Fibroblast of skin of abdomen (primary cell): ENCODE data around the gene NBR1. TPM values are rescaled to one million over a fixed set of nuclear protein-coding genes. Genes with fewer than 3 reads are reported as not detected.
"Not testable (repeated sequence)": the region's sequence is repeated elsewhere in the genome, so short reads cannot be mapped to it uniquely, and the experiment has no call there.

Source experiments
- DNase-seq: peaks from one replicate; pipeline ENCODE4 v3.0.0-alpha.2; 2013
- polyA plus RNA-seq, 2 experiments: library from polyadenylated mRNA; unstranded; fragments of 120-200 nt; gene quantifications; one replicate each; pipeline ENCODE4 v1.2.1, GENCODE V29; 2013; ENCODE audit not compliant: insufficient read length in 2 of 2

The NBR1 gene, protein sequence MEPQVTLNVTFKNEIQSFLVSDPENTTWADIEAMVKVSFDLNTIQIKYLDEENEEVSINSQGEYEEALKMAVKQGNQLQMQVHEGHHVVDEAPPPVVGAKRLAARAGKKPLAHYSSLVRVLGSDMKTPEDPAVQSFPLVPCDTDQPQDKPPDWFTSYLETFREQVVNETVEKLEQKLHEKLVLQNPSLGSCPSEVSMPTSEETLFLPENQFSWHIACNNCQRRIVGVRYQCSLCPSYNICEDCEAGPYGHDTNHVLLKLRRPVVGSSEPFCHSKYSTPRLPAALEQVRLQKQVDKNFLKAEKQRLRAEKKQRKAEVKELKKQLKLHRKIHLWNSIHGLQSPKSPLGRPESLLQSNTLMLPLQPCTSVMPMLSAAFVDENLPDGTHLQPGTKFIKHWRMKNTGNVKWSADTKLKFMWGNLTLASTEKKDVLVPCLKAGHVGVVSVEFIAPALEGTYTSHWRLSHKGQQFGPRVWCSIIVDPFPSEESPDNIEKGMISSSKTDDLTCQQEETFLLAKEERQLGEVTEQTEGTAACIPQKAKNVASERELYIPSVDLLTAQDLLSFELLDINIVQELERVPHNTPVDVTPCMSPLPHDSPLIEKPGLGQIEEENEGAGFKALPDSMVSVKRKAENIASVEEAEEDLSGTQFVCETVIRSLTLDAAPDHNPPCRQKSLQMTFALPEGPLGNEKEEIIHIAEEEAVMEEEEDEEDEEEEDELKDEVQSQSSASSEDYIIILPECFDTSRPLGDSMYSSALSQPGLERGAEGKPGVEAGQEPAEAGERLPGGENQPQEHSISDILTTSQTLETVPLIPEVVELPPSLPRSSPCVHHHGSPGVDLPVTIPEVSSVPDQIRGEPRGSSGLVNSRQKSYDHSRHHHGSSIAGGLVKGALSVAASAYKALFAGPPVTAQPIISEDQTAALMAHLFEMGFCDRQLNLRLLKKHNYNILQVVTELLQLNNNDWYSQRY
- 63.8 TPM for polyA plus RNA-seq (2013, experiment 1 of 2; ENCODE audit: insufficient read length)
- polyA plus RNA-seq (2013, experiment 2 of 2; ENCODE audit: insufficient read length) = 63.6 TPM

DNA sequence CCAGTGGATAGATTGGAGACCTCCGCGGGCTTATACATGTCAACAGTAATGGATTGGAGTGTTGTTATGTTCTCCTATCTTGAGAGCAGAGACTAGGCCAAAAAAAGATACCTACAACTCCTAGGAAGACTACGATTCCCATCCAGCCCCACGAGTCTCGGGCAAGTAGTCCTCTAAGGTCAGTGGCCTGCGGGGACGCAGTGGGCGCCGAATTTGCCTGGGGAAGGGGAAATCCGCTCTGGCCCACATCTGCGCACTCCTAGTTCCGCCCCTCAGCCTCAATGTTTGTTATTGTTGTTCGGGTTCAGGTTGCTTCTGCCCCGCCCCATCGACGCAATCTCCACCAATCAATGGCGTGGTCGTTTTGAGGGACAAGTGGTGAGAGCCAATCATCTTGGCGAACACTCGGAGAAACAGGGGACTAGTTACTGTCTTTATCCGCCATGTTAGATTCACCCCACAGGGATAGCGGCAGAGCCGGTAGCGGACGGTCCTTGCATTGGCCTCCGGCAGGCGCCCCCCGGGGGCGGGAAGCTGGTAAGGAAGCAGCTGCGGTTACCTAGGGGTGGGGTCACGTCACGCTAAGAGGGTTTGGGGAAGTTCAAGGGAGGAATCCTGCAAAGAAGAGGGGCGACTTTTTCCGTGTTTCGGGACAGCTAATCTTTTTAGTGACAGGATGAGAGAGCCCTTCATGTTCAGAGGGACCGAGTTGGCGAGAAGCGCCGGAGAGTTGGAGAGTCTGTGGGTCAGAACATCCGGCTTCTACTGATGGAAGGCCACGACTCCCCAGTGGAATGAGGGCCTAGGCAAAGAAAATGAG lies at the start of gene NBR1:
NBR1 (plus strand) TSS at position 449 of the 820 bp plus-strand sequence. CDS start 4,586 bp downstream, outside the sequence.
- DNase-seq = peak; percentile 97

DNA sequence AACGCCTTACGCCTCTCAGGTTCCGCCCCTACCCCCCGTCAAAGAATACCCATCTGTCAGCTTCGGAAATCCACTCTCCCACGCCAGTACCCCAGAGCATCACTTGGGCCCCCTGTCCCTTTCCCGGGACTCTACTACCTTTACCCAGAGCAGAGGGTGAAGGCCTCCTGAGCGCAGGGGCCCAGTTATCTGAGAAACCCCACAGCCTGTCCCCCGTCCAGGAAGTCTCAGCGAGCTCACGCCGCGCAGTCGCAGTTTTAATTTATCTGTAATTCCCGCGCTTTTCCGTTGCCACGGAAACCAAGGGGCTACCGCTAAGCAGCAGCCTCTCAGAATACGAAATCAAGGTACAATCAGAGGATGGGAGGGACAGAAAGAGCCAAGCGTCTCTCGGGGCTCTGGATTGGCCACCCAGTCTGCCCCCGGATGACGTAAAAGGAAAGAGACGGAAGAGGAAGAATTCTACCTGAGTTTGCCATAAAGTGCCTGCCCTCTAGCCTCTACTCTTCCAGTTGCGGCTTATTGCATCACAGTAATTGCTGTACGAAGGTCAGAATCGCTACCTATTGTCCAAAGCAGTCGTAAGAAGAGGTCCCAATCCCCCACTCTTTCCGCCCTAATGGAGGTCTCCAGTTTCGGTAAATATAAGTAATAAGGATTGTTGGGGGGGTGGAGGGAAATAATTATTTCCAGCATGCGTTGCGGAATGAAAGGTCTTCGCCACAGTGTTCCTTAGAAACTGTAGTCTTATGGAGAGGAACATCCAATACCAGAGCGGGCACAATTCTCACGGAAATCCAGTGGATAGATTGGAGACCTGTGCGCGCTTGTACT lies 45.7 kb upstream of the NBR1 start, which contains the start of gene BRCA1:
BRCA1 (minus strand) TSS at position 232 of the 834 bp plus-strand sequence. CDS start 1,268 bp downstream, outside the sequence.
- peak; percentile 99 for DNase-seq

DNA sequence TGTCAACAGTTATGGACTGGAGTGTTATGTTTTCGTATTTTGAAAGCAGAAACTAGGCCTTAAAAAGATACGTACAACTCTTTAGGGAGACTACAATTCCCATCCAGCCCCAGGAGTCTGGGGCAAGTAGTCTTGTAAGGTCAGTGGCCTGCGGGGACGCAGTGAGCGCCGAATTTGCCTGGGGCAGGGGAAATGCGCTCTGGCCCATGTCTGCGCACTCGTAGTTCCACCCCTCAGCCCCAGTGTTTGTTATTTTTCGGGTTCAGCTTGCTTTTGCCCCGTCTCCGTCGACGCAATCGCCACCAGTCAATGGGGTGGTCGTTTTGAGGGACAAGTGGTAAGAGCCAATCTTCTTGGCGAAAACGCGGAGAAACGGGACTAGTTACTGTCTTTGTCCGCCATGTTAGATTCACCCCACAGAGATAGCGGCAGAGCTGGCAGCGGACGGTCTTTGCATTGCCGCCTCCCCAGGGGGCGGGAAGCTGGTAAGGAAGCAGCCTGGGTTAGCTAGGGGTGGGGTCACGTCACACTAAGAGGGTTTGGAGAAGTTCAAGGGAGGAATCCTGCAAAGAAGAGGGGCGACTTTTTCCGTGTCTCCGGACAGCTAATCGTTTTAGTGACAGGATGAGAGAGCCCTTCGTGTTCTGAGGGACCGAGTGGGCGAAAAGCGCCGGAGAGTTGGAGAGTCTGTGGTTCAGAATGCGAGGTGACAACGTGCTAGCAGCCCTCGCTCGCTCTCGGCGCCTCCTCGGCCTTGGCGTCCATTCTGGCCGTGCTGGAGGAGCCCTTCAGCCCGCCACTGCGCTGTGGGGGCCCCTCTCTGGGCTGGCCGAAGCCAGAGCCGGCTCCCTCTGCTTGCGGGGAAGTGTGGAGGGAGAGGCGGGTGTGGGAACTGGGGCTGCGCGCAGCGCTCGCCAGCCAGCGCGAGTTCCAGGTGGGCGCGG lies 44.8 kb upstream of the NBR1 start:
- no peak for DNase-seq

DNA sequence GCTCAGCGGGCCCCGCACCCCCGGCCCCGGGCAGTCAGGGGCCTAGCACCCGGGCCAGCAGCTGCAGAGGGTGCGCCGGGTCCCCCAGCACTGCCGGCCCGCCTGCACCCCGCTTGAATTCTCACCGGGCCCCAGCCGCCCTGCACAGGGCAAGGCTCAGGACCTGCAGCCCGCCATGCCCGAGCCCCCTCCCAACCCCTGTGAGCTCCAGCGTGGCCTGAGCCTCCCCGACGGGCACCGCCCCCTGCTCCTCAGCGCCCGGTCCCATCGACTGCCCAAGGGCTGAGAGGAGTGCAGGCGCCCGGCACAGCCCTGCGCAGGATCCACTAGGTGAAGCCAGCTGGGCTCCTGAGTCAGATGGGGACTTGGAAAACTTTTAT lies 44.1 kb upstream of the NBR1 start:
- no peak for DNase-seq

DNA sequence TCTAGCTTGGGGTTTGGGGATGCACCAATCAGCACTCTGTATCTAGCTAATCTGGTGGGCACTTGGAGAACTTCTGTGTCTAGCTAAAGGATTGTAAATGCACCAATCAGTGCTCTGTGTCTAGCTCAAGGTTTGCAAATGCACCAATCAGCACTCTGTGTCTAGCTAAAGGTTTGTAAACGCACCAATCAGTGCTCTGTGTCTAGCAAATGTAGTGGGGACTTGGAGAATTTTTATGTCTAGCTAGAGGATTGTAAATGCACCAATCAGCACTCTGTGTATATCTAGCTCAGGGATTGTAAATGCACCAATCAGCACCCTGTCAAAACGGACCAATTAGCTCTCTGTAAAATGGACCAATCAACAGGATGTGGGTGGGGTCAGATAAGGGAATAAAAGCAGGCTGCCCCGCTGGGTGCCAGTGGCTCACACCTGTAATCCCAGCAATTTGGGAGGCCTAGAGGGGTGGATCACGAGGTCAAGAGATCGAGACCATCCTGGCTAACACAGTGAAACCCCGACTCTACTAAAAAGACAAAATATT lies 43.6 kb upstream of the NBR1 start:
- DNase-seq = not testable (repeated sequence)

DNA sequence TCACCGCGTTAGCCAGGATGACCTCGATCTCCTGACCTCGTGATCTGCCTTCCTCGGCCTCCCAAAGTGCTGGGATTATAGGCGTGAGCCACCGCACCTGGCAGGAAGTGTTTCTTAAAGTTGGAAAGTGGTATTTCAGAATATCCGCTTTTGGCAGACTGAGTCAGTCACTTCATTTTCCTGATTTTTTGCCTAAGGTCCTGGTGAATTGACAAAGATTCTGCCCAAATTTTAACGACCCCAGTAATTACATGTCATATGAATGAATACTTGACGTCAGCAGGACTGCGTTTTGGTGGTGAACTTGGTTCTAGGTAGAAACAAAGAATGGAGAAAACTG lies 41.4 kb upstream of the NBR1 start:
- DNase-seq = no peak

DNA sequence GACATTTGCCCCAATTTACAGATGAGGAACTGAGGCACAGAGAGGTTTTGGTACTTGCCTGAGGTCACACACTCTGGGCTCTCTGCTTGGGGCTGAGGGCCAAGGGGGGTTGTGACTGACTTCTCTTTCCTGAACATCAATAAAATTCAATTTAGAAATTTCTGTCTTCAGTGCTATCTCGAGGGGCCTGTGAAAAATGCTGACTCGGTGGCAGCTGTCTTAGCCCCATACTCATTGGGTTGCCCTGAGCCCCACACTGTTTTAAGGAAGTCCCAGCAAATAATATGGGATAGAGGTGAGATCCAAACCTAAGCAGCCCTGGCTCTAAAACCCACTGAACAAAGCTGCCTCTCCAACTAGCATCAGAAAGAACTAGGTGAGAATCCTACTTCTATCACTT lies 38.9 kb upstream of the NBR1 start:
- DNase-seq = no peak

DNA sequence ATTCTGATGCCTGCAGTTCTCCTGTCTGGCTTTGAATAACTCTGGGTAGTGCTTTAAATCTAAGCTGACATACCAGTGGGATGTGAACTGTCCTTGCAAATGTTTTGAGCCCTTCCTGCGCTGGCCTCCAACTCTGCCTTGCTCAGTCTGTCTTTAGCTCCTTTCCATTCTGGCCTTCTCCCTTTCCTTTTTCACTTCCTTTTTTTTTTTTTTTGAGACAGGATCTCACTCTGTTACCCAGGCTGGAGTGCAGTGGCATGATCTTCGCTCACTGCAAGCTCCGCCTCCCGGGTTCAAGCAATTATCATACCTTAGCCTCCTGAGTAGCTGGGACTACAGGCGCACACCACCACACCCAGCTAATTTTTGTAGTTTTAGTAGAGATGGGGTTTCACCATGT lies 37.6 kb upstream of the NBR1 start:
- not testable (repeated sequence) for DNase-seq

DNA sequence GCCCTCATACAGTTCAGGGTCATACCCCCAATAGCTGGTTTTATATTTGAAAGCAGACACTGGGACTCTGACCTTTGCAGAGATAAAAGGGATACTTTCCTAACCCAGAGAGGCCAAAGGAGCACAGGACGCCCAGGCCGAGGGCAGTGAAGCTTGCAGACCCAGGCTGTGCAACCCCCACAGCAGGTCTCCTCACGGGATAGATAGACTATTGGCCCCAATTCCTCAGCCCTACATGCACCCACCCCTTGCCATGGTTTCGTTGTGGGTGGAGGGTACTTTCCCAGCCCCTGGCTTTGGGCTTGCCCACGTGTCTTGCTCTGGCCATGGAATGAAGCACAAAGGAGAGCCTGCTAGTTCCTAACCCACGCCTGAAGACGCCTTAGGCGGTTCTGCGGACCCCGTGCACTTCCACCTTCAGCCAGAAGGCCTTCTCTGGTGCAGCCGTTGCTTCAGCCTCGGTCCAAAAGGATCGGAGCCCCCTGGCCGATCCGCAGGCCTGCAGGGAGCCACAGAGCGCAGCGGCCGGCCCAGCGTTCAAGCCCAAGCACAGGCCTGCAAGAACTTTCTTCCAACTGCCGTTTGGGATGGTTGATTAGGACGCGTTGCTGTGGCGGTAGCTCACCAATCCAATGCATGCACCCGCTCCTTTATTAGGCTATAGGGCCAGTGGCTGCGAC lies 36.1 kb upstream of the NBR1 start:
- DNase-seq = no peak

DNA sequence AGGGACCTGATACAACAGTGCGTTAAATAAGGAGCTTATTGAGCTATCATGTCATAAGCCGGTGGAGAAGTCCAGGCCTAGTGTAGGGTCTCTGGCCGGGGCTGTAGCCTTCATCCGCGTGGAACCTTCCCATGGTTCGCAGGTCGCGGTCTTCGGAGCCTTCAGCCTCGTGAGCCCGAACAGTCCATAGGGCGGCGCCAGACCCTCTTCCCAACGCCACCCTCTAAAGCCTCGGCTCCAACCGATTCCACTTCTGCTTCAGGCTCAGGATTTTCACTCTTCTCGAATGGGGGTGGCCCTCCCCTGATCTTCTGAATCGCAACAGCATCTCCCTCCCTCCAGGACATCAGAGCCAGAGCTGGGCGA lies 35.6 kb upstream of the NBR1 start:
- no peak for DNase-seq

DNA sequence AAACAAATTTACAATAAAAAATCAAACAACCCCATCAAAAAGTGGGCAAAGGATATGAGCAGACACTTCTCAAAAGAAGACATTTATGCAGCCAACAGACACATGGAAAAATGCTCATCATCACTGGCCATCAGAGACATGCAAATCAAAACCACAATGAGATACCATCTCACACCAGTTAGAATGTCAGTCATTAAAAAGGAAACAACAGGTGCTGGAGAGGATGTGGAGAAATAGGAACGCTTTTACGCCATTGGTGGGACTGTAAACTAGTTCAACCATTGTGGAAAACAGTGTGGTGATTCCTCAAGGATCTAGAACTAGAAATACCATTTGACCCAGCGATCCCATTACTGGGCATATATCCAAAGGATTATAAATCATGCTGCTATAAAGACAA lies 34.4 kb upstream of the NBR1 start:
- DNase-seq = not testable (repeated sequence)

DNA sequence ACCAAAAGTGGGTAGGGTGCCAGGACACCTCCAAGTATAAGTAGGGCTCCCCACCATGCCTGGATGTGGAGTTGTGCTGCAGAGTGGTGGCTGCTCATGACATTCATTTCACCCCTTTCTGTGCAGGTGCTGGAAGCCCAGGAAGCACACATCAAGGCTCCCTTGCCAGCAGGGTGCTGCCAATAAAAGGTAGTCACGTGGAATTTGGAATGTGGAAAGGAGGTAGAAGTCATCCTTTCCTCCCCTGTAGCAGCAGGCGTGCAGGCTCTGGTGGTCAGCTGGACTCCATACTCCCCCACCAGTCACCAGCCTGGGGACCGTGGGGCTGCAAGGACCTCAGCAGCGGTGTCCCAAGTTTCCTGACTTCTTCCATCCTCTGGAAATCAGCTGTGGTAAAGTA lies 32.5 kb upstream of the NBR1 start:
- not testable (repeated sequence) for DNase-seq

DNA sequence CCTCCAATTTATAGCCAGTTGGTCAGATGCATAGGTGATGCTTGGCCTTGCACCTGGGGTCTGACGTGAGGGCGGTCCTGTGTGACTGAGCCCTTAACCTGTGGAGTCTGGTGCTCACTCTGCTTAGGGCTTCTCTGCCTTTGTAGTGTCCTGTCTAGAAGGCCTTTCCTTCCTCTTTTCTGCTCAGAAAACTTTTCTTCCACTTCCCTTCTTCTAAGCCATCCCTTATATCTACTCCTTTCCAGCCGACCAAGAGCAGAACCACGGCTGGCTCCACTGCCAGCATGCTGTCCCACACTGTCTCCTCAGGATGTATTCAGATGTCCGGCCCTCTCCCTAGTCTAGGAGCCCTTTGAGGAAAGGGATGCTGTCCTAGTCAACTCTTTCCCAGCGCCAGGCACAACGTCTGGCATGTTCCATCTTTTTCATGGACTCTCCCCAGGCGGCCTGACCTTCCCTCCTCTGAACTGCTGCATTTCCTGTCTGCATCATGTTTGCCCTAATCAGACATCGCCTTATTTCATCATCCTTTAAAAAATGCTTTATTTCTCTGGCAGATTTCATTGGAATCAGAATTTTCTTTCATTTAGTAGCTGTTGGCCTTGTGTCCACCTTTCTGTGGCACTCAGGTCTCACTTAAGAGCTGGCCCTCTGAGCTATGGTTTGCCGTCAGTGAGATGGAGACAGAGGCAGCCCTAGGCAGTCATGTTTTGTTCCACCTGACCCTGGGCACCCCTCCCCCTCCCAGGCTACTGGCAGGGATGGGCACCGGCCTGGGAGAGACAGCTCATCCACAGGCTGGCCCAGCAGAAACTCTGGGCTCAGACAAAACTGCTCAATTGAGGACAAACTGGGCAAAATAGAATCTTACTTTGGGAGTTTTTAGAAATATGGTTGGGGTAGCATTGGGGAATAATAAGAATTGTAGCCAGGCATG lies 30.4 kb upstream of the NBR1 start:
- no peak for DNase-seq

DNA sequence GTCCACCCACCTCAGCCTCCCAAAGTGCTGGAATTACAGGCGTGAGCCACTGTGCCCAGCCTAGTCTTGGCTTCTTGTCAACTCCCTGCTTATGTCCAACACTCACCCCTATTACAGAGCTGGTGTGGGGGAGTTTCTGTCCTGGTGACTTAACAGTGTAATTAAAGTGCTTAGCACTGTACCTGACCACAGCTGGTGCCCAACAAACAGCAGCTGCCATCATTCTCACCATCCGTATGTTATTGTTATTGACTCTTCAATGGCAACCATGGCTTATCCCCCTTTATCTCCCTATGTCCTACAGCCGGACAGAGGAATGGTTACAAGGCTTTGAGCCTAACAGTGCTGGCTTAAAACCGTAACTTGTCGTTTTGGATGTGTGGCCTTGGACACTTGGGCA lies 28.9 kb upstream of the NBR1 start:
- no peak for DNase-seq

DNA sequence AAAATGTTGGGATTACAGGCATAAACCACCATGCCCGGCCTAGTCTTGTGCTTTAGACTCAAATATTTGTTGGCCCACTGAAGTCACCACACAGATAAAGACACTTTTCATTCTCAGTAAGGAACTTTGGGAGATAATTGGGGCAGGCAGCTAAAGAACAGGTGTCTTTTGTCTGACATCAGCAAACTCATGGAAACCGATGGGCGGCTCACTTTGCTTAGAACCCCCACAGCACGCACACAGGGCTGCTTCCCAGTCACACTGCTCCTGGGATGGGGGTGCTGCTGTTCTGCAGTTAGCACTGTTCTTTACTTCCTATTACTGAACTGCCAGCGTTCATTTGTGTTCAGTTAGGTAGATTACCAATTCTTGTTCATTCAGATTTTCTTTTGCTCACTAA lies 27.8 kb upstream of the NBR1 start:
- no peak for DNase-seq

DNA sequence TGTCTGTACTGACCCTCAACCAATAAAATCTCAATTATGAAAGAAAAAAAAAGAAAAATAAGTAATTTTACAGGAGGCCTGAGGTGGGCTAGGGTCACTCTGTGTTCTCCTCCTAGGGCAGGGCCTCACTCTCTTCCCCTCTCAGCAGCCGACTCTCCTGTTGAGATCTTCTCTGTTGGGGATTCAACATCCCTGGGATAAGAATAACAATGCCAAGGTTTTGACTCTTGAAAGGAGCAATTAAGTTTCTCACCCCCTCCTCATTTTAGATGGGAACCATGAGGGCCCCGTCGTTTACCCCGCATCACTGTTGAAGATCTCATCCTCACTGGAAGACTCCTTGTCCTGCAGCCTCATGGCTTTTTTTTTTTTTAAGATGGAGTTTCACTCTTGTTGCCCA lies 24.4 kb upstream of the NBR1 start:
- DNase-seq = no peak

DNA sequence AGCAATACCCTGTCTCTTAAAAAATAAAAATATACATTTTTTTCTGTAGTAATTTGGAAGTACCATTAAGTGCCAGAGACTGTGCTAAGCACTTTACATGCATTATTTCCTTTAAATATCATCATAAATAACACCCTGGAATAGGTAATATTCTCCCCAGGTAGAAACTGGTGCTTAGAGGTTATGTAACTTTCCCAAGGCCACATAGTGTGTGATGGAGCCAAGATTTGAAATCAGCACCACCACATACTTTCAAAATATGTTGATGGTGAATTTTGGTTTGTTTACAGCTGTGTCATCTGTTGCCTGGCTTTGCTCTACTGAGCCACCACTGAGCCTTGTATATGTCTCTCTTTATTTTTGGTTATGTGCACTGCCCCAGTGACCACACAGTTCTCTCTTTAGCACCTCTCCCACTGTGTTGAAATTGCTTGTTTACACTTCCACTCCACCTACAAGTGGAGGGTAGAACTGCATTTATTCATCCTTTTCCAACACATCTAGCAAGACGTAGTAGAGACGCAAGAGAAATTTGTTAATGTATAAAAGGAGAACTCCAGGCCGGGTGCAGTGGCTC lies 19.0 kb upstream of the NBR1 start:
- DNase-seq = no peak
